DND-41 (cell line): ENCODE data around the gene FAM9B.

Experiments used
- EZH2 ChIP-seq: IDR thresholded peaks from 3 replicates; pipeline ENCODE4 v1.6.1; 2012; ENCODE audit warnings: borderline replicate concordance, low read depth, mild to moderate bottlenecking, moderate library complexity, low read length, inconsistent platforms; ENCODE audit not compliant: severe bottlenecking
- TF ChIP-seq, protein P1 (sequence below): IDR thresholded peaks from 2 replicates; pipeline ENCODE4 v1.5.1; 2012; ENCODE audit warnings: borderline replicate concordance, low read length, moderate library complexity, mild to moderate bottlenecking; ENCODE audit not compliant: poor library complexity, severe bottlenecking; ENCODE audit errors: extremely low read depth

DNA sequence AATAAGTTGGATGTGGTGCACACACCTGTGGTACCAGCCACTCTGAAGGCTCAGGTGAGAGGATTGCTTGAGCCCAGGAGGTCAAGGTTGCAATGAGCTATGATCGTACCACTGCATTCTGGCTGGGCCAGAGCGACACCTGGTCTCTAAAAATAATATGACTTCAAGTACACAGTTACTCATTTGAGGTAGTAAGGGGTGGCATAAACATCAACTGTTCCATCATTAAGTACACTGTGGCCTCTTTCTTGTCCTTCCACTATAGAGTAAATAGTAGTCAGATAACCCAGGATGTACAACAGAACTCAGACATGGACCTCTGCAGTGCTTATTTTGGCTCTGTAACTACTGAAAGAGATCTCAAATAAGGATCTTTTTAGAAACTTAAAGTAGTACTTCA lies 10.6 kb downstream of the FAM9B start:
- no peak for TF ChIP-seq EZH2
- TF ChIP-seq, protein P1, sequence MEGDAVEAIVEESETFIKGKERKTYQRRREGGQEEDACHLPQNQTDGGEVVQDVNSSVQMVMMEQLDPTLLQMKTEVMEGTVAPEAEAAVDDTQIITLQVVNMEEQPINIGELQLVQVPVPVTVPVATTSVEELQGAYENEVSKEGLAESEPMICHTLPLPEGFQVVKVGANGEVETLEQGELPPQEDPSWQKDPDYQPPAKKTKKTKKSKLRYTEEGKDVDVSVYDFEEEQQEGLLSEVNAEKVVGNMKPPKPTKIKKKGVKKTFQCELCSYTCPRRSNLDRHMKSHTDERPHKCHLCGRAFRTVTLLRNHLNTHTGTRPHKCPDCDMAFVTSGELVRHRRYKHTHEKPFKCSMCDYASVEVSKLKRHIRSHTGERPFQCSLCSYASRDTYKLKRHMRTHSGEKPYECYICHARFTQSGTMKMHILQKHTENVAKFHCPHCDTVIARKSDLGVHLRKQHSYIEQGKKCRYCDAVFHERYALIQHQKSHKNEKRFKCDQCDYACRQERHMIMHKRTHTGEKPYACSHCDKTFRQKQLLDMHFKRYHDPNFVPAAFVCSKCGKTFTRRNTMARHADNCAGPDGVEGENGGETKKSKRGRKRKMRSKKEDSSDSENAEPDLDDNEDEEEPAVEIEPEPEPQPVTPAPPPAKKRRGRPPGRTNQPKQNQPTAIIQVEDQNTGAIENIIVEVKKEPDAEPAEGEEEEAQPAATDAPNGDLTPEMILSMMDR: no peak
